Nephron (organoid): ENCODE results near the gene OSBPL6.

Experiments
- H3K27ac Mint-ChIP-seq, 3 experiments: 2 replicates each; pipeline ENCODE4 v1.8.0; 2020; ENCODE audit warnings: mixed read lengths in 3 of 3, mild to moderate bottlenecking in 2 of 3, moderate library complexity in 1 of 3
- H3K27me3 Mint-ChIP-seq: 2 replicates; pipeline ENCODE4 v1.8.0; 2021; ENCODE audit warnings: low read depth, mild to moderate bottlenecking, moderate library complexity, mixed read lengths
- H3K36me3 Mint-ChIP-seq: 2 replicates; pipeline ENCODE4 v1.8.0; 2020; ENCODE audit warnings: low read depth, mixed read lengths
- H3K4me1 Mint-ChIP-seq: 2 replicates; pipeline ENCODE4 v1.8.0; 2020; ENCODE audit warnings: mixed read lengths
- H3K4me3 Mint-ChIP-seq, 3 experiments: 2 replicates each; pipeline ENCODE4 v1.8.0; 2020; ENCODE audit warnings: mild to moderate bottlenecking in 3 of 3, mixed read lengths in 3 of 3, moderate library complexity in 2 of 3
- H3K9me3 Mint-ChIP-seq: 2 replicates; pipeline ENCODE4 v1.8.0; 2020; ENCODE audit warnings: mixed read lengths
- TF ChIP-seq, protein P1 (sequence below), 3 experiments: fragments of 200-600 bp; sonication (generic); IDR thresholded peaks; one replicate each; pipeline ENCODE4 v1.5.0; 2021; ENCODE audit warnings: antibody characterized with exemption in 3 of 3; ENCODE audit not compliant: unreplicated experiment in 3 of 3

OSBPL6 gene

GRCh38 chr2:178264211-178264610 is 69.9 kb downstream of the OSBPL6 start:
- TF ChIP-seq, protein P1, sequence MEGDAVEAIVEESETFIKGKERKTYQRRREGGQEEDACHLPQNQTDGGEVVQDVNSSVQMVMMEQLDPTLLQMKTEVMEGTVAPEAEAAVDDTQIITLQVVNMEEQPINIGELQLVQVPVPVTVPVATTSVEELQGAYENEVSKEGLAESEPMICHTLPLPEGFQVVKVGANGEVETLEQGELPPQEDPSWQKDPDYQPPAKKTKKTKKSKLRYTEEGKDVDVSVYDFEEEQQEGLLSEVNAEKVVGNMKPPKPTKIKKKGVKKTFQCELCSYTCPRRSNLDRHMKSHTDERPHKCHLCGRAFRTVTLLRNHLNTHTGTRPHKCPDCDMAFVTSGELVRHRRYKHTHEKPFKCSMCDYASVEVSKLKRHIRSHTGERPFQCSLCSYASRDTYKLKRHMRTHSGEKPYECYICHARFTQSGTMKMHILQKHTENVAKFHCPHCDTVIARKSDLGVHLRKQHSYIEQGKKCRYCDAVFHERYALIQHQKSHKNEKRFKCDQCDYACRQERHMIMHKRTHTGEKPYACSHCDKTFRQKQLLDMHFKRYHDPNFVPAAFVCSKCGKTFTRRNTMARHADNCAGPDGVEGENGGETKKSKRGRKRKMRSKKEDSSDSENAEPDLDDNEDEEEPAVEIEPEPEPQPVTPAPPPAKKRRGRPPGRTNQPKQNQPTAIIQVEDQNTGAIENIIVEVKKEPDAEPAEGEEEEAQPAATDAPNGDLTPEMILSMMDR (IDR thresholded peaks at IDR 0.05; ENCODE audit: unreplicated experiment in 3 of 3) = no peak
- H3K4me3 Mint-ChIP-seq = no peak overlapping the region
- H3K27me3 Mint-ChIP-seq = no peaks in the 10 kb centered on the region
- H3K9me3 Mint-ChIP-seq = no peaks in the 10 kb centered on the region
- H3K4me1 Mint-ChIP-seq = peaks cover 7% of the 10 kb centered on the region
- H3K36me3 Mint-ChIP-seq = no peaks in the 10 kb centered on the region
- no peak overlapping the region for H3K27ac Mint-ChIP-seq

GRCh38 chr2:178265851-178266250 is 71.5 kb downstream of the OSBPL6 start:
- TF ChIP-seq, protein P1 (IDR thresholded peaks at IDR 0.05; ENCODE audit: unreplicated experiment in 3 of 3) = no peak
- Mint-ChIP-seq H3K27ac (no peak overlapping the region), H3K9me3 (no peaks in the 10 kb centered on the region), H3K36me3 (no peaks in the 10 kb centered on the region), H3K4me1 (no peaks in the 10 kb centered on the region), H3K27me3 (no peaks in the 10 kb centered on the region), H3K4me3 (no peak overlapping the region)

DNA sequence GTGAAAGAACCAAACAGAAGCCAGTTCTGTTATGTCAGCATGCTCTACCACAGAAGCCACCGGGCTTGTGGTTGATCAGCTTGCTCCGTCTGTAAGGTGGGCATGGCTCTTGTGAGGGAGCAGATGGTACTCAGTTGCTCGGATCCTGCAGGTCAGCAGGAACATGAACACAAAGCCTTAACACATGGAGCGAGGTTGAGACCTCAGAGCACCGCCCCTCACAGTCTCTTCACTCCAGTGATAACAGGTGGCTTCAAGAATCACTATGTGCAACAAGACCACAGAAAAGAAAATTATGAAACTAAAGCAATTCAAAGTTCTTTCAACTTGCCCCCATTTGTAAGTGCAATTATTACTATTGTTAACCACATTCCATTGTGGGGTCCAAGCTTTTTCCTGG is 72.1 kb downstream of the OSBPL6 start:
- Mint-ChIP-seq H3K27me3 (no peaks in the 10 kb centered on the region), H3K4me1 (peaks cover under 1% of the 10 kb centered on the region), H3K27ac (no peak overlapping the region), H3K9me3 (no peaks in the 10 kb centered on the region), H3K36me3 (no peaks in the 10 kb centered on the region), H3K4me3 (no peak overlapping the region)
- TF ChIP-seq, protein P1 (IDR thresholded peaks at IDR 0.05; ENCODE audit: unreplicated experiment in 3 of 3) = no peak

- Mint-ChIP-seq H3K4me1 (peaks cover 10% of the 10 kb centered on the region), H3K27me3 (no peaks in the 10 kb centered on the region), H3K27ac (no peak overlapping the region), H3K36me3 (no peaks in the 10 kb centered on the region), H3K9me3 (no peaks in the 10 kb centered on the region), H3K4me3 (no peak overlapping the region)
- TF ChIP-seq, protein P1 (IDR thresholded peaks at IDR 0.05; ENCODE audit: unreplicated experiment in 3 of 3) = no peak
These were observed 73.3 kb downstream of the OSBPL6 start for GRCh38 chr2:178267660-178268059.

- Mint-ChIP-seq H3K9me3 (no peaks in the 10 kb centered on the region), H3K4me3 (no peak overlapping the region), H3K36me3 (no peaks in the 10 kb centered on the region), H3K4me1 (peaks cover 10% of the 10 kb centered on the region), H3K27me3 (no peaks in the 10 kb centered on the region), H3K27ac (no peak overlapping the region)
- TF ChIP-seq, protein P1 (IDR thresholded peaks at IDR 0.05; ENCODE audit: unreplicated experiment in 3 of 3) = no peak
These were observed 74.1 kb downstream of the OSBPL6 start for GRCh38 chr2:178268435-178268834.

GRCh38 chr2:178269438-178270224 is 75.3 kb downstream of the OSBPL6 start:
- TF ChIP-seq, protein P1 (IDR thresholded peaks at IDR 0.05; ENCODE audit: unreplicated experiment in 3 of 3) = no peak
- Mint-ChIP-seq H3K27ac (no peak overlapping the region), H3K4me1 (peaks cover 10% of the 10 kb centered on the region), H3K36me3 (no peaks in the 10 kb centered on the region), H3K9me3 (no peaks in the 10 kb centered on the region), H3K27me3 (no peaks in the 10 kb centered on the region), H3K4me3 (no peak overlapping the region)
